GM18526 (cell line): Measurements from ENCODE around the gene KRTAP10-5.

ENCODE experiments used
- POLR2A ChIP-seq: IDR thresholded peaks from 3 replicates; pipeline ENCODE4 v1.6.1; 2011; ENCODE audit not compliant: insufficient read length; ENCODE audit errors: extremely low read depth

KRTAP10-5 gene

GRCh38 chr21:44596068-44596725 lies 15.8 kb upstream of the KRTAP10-5 start:
- TF ChIP-seq POLR2A, result no peak

DNA sequence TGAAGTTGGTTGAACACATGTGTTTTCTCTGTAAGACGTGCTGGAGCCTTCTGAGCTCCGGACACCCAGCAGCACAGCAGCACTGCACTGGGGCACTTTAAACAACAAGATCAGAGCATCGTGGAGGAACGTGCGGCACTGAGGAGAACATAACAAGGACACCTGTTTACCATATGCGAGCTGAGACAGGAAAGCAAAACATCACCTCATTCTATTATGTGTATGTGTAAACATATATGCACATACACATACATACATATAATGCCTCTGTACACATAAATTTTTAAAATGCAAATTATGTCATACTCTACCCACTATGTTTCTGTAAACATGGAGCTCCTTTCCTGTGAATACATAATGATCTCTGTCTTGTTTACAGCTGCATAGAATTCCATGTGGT lies 15.1 kb upstream of the KRTAP10-5 start:
- TF ChIP-seq POLR2A, result no peak

- no peak for TF ChIP-seq POLR2A
Measured at GRCh38 chr21:44594406-44594916, 14.1 kb upstream of the KRTAP10-5 start.

GRCh38 chr21:44593598-44594405 lies 13.4 kb upstream of the KRTAP10-5 start:
- TF ChIP-seq POLR2A, result no peak

DNA sequence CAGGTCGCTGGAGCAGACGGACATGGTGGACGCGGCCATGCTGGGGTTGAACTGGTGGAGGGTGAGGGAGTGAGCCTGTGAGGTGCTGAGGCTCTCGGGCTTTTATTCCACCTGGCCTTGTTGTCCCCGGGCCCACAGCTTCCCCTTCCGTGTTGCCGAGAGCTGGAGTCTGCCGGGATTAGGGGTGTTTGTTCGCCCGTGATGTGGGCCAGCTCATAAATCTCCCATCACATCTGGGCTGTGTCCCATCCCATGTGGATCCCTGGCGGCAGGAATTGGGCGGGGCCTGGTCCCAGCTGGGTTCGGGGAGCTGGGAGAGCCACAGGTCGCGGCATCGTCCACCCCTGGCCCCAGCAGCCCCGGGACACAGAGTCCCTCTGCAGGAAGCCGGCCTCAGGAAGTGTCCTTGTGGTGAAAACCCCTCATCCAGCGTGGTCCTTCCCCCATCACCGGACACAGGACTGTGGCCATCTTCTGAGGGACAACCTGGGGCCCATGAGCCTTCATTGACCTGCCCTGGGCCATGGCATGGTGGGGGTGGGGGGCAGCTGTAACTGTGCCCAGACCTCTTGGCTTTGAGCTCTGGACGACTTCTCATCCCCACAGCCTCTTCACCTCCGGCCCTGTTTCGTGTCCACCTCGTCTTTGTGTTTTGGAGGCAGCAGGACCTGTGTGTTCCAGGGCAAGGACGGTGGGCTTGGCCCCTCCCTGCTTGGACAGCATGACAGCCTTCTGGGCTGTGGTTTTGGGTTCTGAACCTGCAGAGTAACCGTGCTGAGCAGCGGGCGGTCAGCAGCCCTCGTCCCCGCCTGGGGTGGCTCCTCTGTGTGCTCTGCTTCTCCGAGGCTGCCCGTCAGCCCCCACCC lies 12.3 kb upstream of the KRTAP10-5 start, which contains the start of gene KRTAP10-6:
TSS of gene KRTAP10-6 (minus strand) at position 60 of the 866 bp plus-strand sequence. CDS start at position 39, 21 bp downstream.
- TF ChIP-seq POLR2A, result no peak

DNA sequence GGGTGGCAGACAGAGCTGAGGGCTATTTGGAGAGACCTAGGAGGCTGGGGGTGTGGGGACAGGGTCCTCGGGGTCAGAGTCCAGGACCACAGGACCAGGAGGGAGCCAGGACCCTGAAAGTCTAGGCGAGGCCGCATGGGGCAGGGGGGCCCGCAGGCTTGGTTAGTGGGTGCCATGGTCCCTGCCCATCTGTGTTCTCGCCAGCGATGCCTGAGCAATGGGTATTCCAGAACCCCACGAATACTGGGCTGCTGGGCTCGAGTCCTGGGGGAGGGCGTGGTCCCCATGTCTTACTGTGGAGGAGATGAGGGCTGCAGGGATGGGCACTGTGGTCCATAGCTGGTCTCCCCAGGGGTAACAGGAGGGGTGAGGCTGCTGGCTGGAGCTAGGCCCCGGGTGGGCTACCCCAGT lies 9.9 kb upstream of the KRTAP10-5 start:
- no peak for TF ChIP-seq POLR2A

- TF ChIP-seq POLR2A, result no peak
Measured at GRCh38 chr21:44589586-44590305, 9.3 kb upstream of the KRTAP10-5 start.

GRCh38 chr21:44589094-44589493 lies 8.7 kb upstream of the KRTAP10-5 start:
- no peak for TF ChIP-seq POLR2A

DNA sequence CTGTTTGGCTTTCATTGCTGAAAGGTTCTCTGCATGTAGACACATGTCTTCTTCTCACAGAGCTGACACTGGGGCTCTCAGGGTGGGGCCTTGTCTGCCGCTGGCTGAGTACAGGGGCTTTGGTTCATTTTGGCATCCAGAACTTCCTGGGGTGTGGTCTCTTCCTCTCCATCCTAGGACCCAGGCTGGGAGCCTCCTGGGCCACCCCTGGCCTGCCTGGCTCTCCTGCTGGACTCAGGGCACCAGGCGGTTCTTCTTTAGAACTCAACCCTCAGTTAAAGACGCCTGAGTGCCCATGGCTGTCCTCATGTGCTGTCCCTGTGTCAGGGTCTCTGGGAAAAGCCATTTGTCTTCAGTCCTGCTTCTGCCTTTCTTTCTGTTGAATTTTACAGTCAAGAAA lies 5.5 kb upstream of the KRTAP10-5 start:
- no peak for TF ChIP-seq POLR2A

GRCh38 chr21:44583800-44584147 lies 3.4 kb upstream of the KRTAP10-5 start:
- no peak for TF ChIP-seq POLR2A

GRCh38 chr21:44583089-44583799 lies 2.8 kb upstream of the KRTAP10-5 start:
- no peak for TF ChIP-seq POLR2A

DNA sequence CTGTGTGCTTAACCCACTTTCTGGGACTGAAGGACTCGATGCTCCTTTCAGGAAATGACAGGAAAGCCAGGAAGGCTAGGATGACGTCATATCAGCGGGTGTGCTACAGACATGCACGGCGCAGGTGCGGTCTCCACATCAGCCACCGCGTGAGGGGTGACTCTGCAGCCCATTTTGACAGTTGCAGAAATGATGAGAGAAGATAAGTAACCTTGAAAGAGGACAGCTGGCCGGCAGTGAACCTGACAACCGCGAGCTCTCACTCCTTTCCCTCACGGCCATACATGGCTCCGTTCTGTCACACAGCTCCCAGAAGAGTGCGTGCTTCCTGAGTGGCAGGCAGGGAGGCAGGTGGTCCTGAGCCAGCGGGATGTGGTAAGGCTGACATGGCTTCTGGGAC lies 1.7 kb upstream of the KRTAP10-5 start:
- TF ChIP-seq POLR2A, result no peak

- no peak for TF ChIP-seq POLR2A
Measured at GRCh38 chr21:44581158-44581557, 754 bp upstream of the KRTAP10-5 start.

- TF ChIP-seq POLR2A, result no peak
Measured at GRCh38 chr21:44579833-44580144, 615 bp downstream of the KRTAP10-5 start.
